BJ (cell line): ENCODE measurements around the gene PNPLA1. TPM values are rescaled to one million over a fixed set of nuclear protein-coding genes. Genes with fewer than 3 reads are reported as not detected.
A peak's percentile ranks its signal among the peaks of the same experiment; 100 is the strongest.

Source experiments
- CTCF ChIA-PET: fragments of 350-600 bp; formaldehyde crosslinking; extraction: SDS; loops from one replicate; lab custom pipeline; 2021; ENCODE audit warnings: antibody characterized with exemption, inconsistent platforms; lab: Yijun Ruan, JAX
- POLR2A ChIA-PET: fragments of 300-600 bp; sonication (Branson Sonifier 250); formaldehyde crosslinking; extraction: SDS; loops from one replicate; lab custom pipeline; 2021; ENCODE audit warnings: antibody characterized with exemption; lab: Charles Lee
- DNase-seq: peaks from one replicate; pipeline ENCODE4 v3.0.0-alpha.2; 2011; ENCODE audit warnings: low read depth
- H3K27me3 ChIP-seq: 2 replicates; pipeline ENCODE4 v1.6.0; 2011; ENCODE audit warnings: low read length; ENCODE audit not compliant: control insufficient read depth, insufficient read depth
- H3K36me3 ChIP-seq: 2 replicates; pipeline ENCODE4 v1.5.1; 2011; ENCODE audit warnings: low read length; ENCODE audit not compliant: control insufficient read depth, insufficient read depth
- H3K4me3 ChIP-seq: 2 replicates; pipeline ENCODE4 v1.5.1; 2011; ENCODE audit warnings: low read depth, mild to moderate bottlenecking, control low read depth, low read length
- polyA plus RNA-seq: library from polyadenylated mRNA; depleted of rRNA; stranded (reverse); fragments of >200 nt; gene quantifications from 2 replicates; pipeline ENCODE4 v1.2.3, GENCODE V29; 2011
- TF ChIP-seq, protein P1 (sequence below): IDR thresholded peaks from 2 replicates; pipeline ENCODE4 v1.5.1; 2011; ENCODE audit warnings: low read depth, mild to moderate bottlenecking, control low read depth, inconsistent platforms, low read length, moderate library complexity; ENCODE audit not compliant: insufficient read depth

The PNPLA1 gene
- polyA plus RNA-seq, 1 experiment = not detected

DNA sequence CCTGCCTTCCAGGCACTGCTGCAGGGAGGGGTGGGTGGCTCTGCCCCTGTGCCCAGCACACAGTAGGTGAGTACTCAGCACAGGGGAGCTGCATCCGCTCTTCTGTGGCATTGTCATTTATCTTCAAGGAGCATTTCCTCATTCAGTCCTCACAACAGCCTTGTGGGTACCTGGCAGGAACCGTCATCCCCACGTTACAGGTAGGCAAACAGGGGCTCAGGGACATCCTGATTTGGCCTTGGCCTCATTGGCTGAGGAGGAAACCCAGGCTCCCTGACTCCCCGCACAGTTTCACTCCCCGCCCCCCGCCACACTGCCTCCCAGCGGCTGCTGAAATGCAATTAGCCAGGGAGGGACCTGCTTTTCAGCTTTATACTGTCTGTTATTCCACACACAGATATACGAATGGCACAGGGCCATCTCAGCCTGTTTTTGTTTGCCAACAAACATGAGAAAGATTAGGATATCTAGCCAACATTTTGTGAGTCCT lies 24.2 kb upstream of the PNPLA1 start:
- Histone ChIP-seq H3K27me3 (no peaks in the 10 kb centered on the region), H3K36me3 (no peaks in the 10 kb centered on the region), H3K4me3 (no peak overlapping the region)
- no peak for DNase-seq
- TF ChIP-seq, protein P1, sequence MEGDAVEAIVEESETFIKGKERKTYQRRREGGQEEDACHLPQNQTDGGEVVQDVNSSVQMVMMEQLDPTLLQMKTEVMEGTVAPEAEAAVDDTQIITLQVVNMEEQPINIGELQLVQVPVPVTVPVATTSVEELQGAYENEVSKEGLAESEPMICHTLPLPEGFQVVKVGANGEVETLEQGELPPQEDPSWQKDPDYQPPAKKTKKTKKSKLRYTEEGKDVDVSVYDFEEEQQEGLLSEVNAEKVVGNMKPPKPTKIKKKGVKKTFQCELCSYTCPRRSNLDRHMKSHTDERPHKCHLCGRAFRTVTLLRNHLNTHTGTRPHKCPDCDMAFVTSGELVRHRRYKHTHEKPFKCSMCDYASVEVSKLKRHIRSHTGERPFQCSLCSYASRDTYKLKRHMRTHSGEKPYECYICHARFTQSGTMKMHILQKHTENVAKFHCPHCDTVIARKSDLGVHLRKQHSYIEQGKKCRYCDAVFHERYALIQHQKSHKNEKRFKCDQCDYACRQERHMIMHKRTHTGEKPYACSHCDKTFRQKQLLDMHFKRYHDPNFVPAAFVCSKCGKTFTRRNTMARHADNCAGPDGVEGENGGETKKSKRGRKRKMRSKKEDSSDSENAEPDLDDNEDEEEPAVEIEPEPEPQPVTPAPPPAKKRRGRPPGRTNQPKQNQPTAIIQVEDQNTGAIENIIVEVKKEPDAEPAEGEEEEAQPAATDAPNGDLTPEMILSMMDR = no peak
- CTCF ChIA-PET = interaction anchor here (0.6 to 1.1 kb wide), 4 partner anchors 57 to 1321 kb away, joined by 3 to 4 read pairs (median 4); no protein-coding TSS in a partner anchor
- POLR2A ChIA-PET = no interaction called here

DNA sequence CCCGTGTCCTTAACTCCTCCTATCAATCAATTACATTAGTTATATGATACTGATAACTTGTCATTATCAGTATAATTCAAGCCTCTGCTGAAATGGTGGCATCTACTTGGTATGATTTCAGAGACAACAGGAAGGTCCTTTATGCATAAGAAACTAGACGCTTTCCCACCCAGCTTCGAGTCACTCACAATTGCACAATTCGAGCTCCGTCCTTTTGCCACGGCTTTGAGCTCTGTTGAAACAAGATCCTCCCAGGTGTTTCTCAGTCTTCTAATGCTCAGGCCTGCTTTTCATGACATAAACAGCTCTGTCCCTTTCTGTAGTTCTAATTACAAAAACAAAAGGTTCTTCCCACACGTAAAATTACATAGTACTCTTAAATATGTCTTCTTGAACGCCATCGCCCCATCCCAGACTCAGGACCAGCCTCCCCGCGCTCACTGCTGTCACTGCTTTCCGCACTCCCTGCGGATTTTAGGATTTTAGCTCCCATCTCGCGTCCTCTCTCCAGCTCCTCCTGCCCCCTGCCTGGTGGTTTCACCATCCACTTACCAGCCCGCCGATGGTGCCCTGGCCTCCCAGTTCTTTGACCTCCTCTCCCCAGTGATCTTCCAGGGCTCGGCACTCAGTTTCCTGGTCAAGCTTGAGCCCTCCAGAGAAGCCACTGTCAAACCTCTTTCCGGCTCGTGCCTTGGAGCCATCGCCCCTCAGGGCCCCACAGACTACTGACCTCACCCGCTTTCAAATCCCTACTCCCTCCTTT lies 23.2 kb upstream of the PNPLA1 start:
- no peaks in the 10 kb centered on the region for H3K27me3 ChIP-seq
- DNase-seq = no peak
- ChIA-PET POLR2A (no interaction called here), CTCF (interaction anchor here (1.0 kb wide), 1 partner anchor 56 kb away, joined by 3 read pairs; no protein-coding TSS in a partner anchor)
- H3K4me3 ChIP-seq = no peak overlapping the region
- H3K36me3 ChIP-seq = no peaks in the 10 kb centered on the region
- TF ChIP-seq, protein P1 = no peak

DNA sequence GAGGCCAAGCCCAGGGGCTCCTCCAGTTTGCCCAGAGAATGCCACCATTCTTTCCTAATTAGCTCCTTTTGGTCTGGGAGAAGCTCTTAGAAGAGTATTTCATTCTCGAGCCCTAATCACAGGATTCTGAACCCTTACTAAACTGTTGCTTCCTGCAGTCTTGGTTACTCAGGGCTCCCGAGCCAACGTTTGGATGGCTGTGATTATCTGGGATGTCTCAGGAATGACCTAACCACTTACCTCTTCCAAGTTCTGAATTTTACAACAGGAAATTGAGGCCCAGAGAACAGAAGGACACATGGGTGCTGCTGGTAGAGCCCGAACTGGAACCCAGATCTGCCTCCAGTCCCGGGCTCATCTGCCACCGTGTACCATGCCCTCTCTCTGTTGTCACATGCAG lies 22.2 kb upstream of the PNPLA1 start:
- CTCF ChIA-PET = no interaction called here
- POLR2A ChIA-PET = no interaction called here
- no peaks in the 10 kb centered on the region for H3K36me3 ChIP-seq
- H3K27me3 ChIP-seq = no peaks in the 10 kb centered on the region
- no peak for DNase-seq
- H3K4me3 ChIP-seq = no peak overlapping the region
- TF ChIP-seq, protein P1 = no peak

DNA sequence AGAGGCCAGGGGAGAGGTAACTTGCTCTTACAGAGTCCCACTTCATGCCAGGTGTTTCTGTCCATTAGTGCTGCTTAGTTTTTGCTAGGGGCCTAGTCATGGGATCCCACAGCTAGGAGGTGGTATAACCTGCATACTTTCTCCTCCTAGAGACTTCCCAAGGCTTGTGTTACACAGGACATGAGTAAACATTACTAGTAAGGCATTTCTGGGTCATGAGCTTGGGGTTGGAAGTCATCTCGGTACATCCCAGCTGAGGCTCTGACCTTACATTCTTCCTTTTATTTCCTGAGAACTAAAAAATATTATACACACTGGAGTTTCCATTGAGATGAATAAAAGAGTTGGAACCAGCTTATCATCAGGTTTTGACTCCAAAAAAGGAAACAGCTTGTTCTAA lies 20.9 kb upstream of the PNPLA1 start:
- ChIA-PET CTCF (interaction anchor here (0.7 to 1.1 kb wide), 4 partner anchors 16 to 221 kb away, joined by 3 to 4 read pairs (median 3); partner anchors contain the start of gene MAPK14), POLR2A (no interaction called here)
- TF ChIP-seq, protein P1 = peak; percentile 18; the same call in 1 of the 2 replicates
- no peak for DNase-seq
- H3K36me3 ChIP-seq = no peaks in the 10 kb centered on the region
- H3K4me3 ChIP-seq = no peak overlapping the region
- H3K27me3 ChIP-seq = no peaks in the 10 kb centered on the region

DNA sequence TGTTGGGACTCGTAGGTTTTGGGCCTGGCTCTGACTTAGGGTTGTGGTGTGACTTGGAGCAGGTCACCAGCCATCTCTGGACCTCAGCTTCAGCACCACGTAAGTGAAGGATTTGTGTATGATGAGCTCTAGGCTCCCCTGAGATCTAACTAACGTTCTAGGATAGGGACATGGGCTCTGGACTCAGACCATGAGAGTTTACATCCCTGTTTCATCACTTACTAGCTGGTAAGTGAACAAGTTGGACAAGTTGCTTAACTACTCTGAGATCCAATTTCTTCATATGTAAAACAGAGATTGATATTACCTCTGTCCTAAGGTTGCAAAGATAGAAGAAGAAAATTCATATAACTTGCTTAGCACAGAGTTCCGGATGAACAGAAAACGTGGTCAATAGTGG lies 20.3 kb upstream of the PNPLA1 start:
- DNase-seq = no peak
- no peaks in the 10 kb centered on the region for H3K36me3 ChIP-seq
- no peaks in the 10 kb centered on the region for H3K27me3 ChIP-seq
- no peak overlapping the region for H3K4me3 ChIP-seq
- CTCF ChIA-PET = interaction anchor here (0.7 to 1.1 kb wide), 4 partner anchors 16 to 222 kb away, joined by 3 to 4 read pairs (median 3); partner anchors contain the start of gene MAPK14
- TF ChIP-seq, protein P1 = no peak
- POLR2A ChIA-PET = no interaction called here
